OCI-LY1 (cell line): ENCODE measurements around the gene FBRS.

ENCODE experiments used
- H2AFZ ChIP-seq: fragments of 200-600 bp; sonication (generic), shearing (Covaris generic); 2 replicates; pipeline ENCODE4 v1.6.0; 2014; ENCODE audit warnings: antibody characterized with exemption, mild to moderate bottlenecking, low read length
- H3F3A ChIP-seq: fragments of 200-600 bp; sonication (generic), shearing (Covaris generic); 2 replicates; pipeline ENCODE4 v1.6.0; 2014; ENCODE audit warnings: mild to moderate bottlenecking, antibody characterized with exemption, low read length, moderate library complexity; ENCODE audit not compliant: insufficient read depth
- H3K27ac ChIP-seq: fragments of 200-600 bp; sonication (generic); 2 replicates; pipeline ENCODE4 v1.5.1; 2014; ENCODE audit warnings: low read length, mixed run types, mild to moderate bottlenecking, low read depth; ENCODE audit not compliant: poor library complexity, severe bottlenecking
- H3K27me3 ChIP-seq: fragments of 200-600 bp; sonication (generic); 2 replicates; pipeline ENCODE4 v1.6.0; 2014; ENCODE audit warnings: antibody characterized with exemption, mild to moderate bottlenecking, low read length, moderate library complexity; ENCODE audit not compliant: insufficient read depth
- H3K36me3 ChIP-seq: fragments of 200-600 bp; sonication (generic); 2 replicates; pipeline ENCODE4 v1.6.1; 2014; ENCODE audit warnings: mild to moderate bottlenecking, antibody characterized with exemption, low read length, moderate library complexity, mixed read lengths; ENCODE audit not compliant: insufficient read depth
- H3K4me1 ChIP-seq: fragments of 200-600 bp; sonication (generic); 2 replicates; pipeline ENCODE4 v1.5.1; 2014; ENCODE audit warnings: mild to moderate bottlenecking, low read length, moderate library complexity; ENCODE audit not compliant: insufficient read depth, severe bottlenecking
- H3K4me2 ChIP-seq: fragments of 200-600 bp; sonication (generic), shearing (Covaris generic); 2 replicates; pipeline ENCODE4 v1.6.1; 2014; ENCODE audit warnings: low read length
- H3K4me3 ChIP-seq: fragments of 200-600 bp; sonication (generic); 2 replicates; pipeline ENCODE4 v1.5.1; 2014; ENCODE audit warnings: low read length, low read depth, mild to moderate bottlenecking, mixed read lengths; ENCODE audit not compliant: poor library complexity, severe bottlenecking
- H3K79me2 ChIP-seq: fragments of 200-600 bp; shearing (Covaris generic); 2 replicates; pipeline ENCODE4 v1.6.1; 2016; ENCODE audit warnings: mixed run types, low read length, mixed read lengths; ENCODE audit not compliant: insufficient read depth
- H3K9ac ChIP-seq: fragments of 200-600 bp; sonication (generic), shearing (Covaris generic); 2 replicates; pipeline ENCODE4 v1.6.1; 2014; ENCODE audit warnings: mild to moderate bottlenecking, low read length, mixed read lengths
- H3K9me2 ChIP-seq: fragments of 200-600 bp; sonication (generic), shearing (Covaris generic); 2 replicates; pipeline ENCODE4 v1.6.1; 2014; ENCODE audit warnings: low read depth, mild to moderate bottlenecking, low read length, mixed read lengths
- H3K9me3 ChIP-seq: fragments of 200-600 bp; shearing (Covaris generic); 2 replicates; pipeline ENCODE4 v1.6.1; 2014; ENCODE audit warnings: low read length, mixed read lengths
- H4K20me1 ChIP-seq: fragments of 200-600 bp; sonication (generic), shearing (Covaris generic); 2 replicates; pipeline ENCODE4 v1.6.0; 2016; ENCODE audit warnings: mild to moderate bottlenecking, low read length; ENCODE audit not compliant: insufficient read depth
- CTCF ChIP-seq: fragments of 200-600 bp; sonication (generic), shearing (Covaris generic); IDR thresholded peaks from 2 replicates; pipeline ENCODE4 v1.5.1; 2017; ENCODE audit warnings: mild to moderate bottlenecking, antibody characterized with exemption, low read length, moderate library complexity, mixed read lengths
- EZH2 ChIP-seq: fragments of 200-600 bp; sonication (generic), shearing (Covaris generic); IDR thresholded peaks from 2 replicates; pipeline ENCODE4 v1.8.0; 2017; ENCODE audit warnings: borderline replicate concordance, mixed run types, mild to moderate bottlenecking, antibody characterized with exemption, low read length, moderate library complexity, mixed read lengths

Gene FBRS

GRCh38 chr16:30652718-30653117, 5.5 kb upstream of the FBRS start:
- H3K27me3 ChIP-seq, result no peaks in the 10 kb centered on the region
- H4K20me1 ChIP-seq, result no peaks in the 10 kb centered on the region
- no peak overlapping the region; the same call in 1 of the 2 replicates for H3K9ac ChIP-seq
- H3K9me3 ChIP-seq, result no peaks in the 10 kb centered on the region
- no peak overlapping the region for H3K27ac ChIP-seq
- no peaks in the 10 kb centered on the region for H3K9me2 ChIP-seq
- TF ChIP-seq CTCF, result no peak
- no peak for TF ChIP-seq EZH2
- no peak overlapping the region for H3K4me2 ChIP-seq
- H2AFZ ChIP-seq, result no peak overlapping the region
- H3K79me2 ChIP-seq, result no peaks in the 10 kb centered on the region
- no peak overlapping the region for H3K4me3 ChIP-seq
- H3K36me3 ChIP-seq, result peaks cover 48% of the 10 kb centered on the region
- peaks cover 26% of the 10 kb centered on the region for H3K4me1 ChIP-seq
- H3F3A ChIP-seq, result no peaks in the 10 kb centered on the region

GRCh38 chr16:30654856-30655255, 3.4 kb upstream of the FBRS start:
- no peaks in the 10 kb centered on the region for H3K9me3 ChIP-seq
- H3K27ac ChIP-seq, result no peak overlapping the region
- no peaks in the 10 kb centered on the region for H3F3A ChIP-seq
- H3K9me2 ChIP-seq, result no peaks in the 10 kb centered on the region
- H3K27me3 ChIP-seq, result no peaks in the 10 kb centered on the region
- no peak overlapping the region for H3K9ac ChIP-seq
- no peak overlapping the region for H3K4me2 ChIP-seq
- TF ChIP-seq CTCF, result no peak
- no peak for TF ChIP-seq EZH2
- no peak overlapping the region for H2AFZ ChIP-seq
- peaks cover 48% of the 10 kb centered on the region for H3K36me3 ChIP-seq
- no peak overlapping the region for H3K4me3 ChIP-seq
- H3K4me1 ChIP-seq, result peaks cover 22% of the 10 kb centered on the region
- H4K20me1 ChIP-seq, result no peaks in the 10 kb centered on the region
- no peaks in the 10 kb centered on the region for H3K79me2 ChIP-seq

DNA sequence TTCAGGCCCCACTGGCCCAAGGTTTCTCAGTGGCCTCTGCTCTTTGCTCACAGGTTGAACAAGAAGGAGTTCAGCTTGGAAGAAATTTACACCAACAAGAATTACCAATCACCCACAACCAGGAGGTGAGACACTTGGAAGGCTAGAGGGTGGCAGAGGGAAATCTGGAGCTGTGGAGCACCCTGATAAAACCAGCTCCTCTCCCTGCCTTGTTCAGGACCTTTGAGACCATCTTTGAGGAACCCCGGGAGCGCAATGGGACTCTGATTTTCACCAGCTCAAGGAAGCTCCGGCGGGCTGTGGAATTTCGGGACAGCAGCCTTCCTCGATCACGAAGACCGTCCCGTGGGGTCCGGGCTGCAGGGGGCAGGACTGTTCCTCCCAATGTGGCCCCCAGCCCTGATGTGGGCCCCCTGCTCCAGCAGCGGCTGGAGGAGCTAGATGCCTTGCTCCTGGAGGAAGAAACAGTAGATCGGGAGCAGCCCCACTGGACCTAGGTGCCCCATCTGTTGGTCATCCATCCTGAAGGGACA, 2.4 kb upstream of the FBRS start:
- Histone ChIP-seq H3K36me3 (peaks cover 48% of the 10 kb centered on the region), H3K9me3 (no peaks in the 10 kb centered on the region), H4K20me1 (no peaks in the 10 kb centered on the region), H2AFZ (no peak overlapping the region), H3K79me2 (0 out of 2 replicates have a peak, but pooled peaks cover 3% of the 10 kb centered on the region), H3K4me2 (no peak overlapping the region), H3K27me3 (no peaks in the 10 kb centered on the region), H3K9ac (no peak overlapping the region), H3K27ac (no peak overlapping the region), H3F3A (no peaks in the 10 kb centered on the region), H3K4me1 (peaks cover 27% of the 10 kb centered on the region), H3K4me3 (no peak overlapping the region), H3K9me2 (no peaks in the 10 kb centered on the region)
- TF ChIP-seq EZH2, result no peak
- TF ChIP-seq CTCF, result no peak
